Endothelial cell of umbilical vein (primary cell): ENCODE data around the gene PDGFRB. TPM values are rescaled to one million over a fixed set of nuclear protein-coding genes. Genes with fewer than 3 reads are reported as not detected.

Experiments
- BruUV-seq: library from RNA; stranded (reverse); fragments of 400-500 nt; replicated peaks from 2 replicates; lab custom pipeline; 2021; lab: Mats Ljungman, UMichigan
- CTCF ChIA-PET: fragments of 300-600, 350-600 bp; sonication (Branson Sonifier 250); formaldehyde crosslinking; loops from one replicate; lab custom pipeline; 2021; ENCODE audit warnings: antibody characterized with exemption, inconsistent platforms; lab: Charles Lee
- POLR2A ChIA-PET: fragments of 300-600, 350-600 bp; sonication (Branson Sonifier 250); formaldehyde crosslinking; loops from one replicate; lab custom pipeline; 2021; ENCODE audit warnings: antibody characterized with exemption, inconsistent platforms; lab: Charles Lee
- DNase-seq: peaks from one replicate; pipeline ENCODE4 v3.0.0-alpha.2; 2011; ENCODE audit warnings: low read depth, low spot score
- FAIRE-seq: peaks from 2 replicates; lab custom pipeline; 2011; peaks lifted over from hg19 to GRCh38; lab: Jason Lieb, UNC
- H2AFZ ChIP-seq: 2 replicates; pipeline ENCODE4 v1.6.0; 2012; ENCODE audit warnings: low read depth, low read length, control low read depth, inconsistent platforms
- H3K27ac ChIP-seq: 2 replicates; pipeline ENCODE4 v1.5.1; 2011; ENCODE audit warnings: low read depth, mild to moderate bottlenecking, control low read depth, low read length, moderate library complexity; ENCODE audit not compliant: insufficient read depth
- H3K27me3 ChIP-seq, 2 experiments: 2 replicates each; pipeline versions ENCODE4 v1.6.0 to v1.6.1; 2011; ENCODE audit warnings: low read length in 2 of 2, mixed read lengths in 1 of 2; ENCODE audit not compliant: control insufficient read depth in 2 of 2, insufficient read depth in 2 of 2
- H3K36me3 ChIP-seq, 2 experiments: 2 replicates in 1 of 2; 3 replicates in 1 of 2; pipeline ENCODE4 v1.5.1; 2011; ENCODE audit warnings: low read length in 2 of 2, mild to moderate bottlenecking in 1 of 2, moderate library complexity in 1 of 2; ENCODE audit not compliant: control insufficient read depth in 2 of 2, insufficient read depth in 2 of 2; ENCODE audit errors: extremely low read depth in 1 of 2
- H3K4me1 ChIP-seq: 3 replicates; pipeline ENCODE4 v1.5.1; 2011; ENCODE audit warnings: mild to moderate bottlenecking, low read length; ENCODE audit not compliant: control insufficient read depth, insufficient read depth; ENCODE audit errors: extremely low read depth
- H3K4me2 ChIP-seq: 2 replicates; pipeline ENCODE4 v1.6.1; 2011; ENCODE audit warnings: low read length, control low read depth, mixed read lengths; ENCODE audit not compliant: insufficient read depth
- H3K4me3 ChIP-seq, 3 experiments: fragments of 200-600 bp in 1 of 3; sonication (generic), shearing (Covaris generic) in 1 of 3; replicated peaks in 1 of 3; 2 replicates each; pipeline ENCODE4 v1.5.1; 2011 to 2016; ENCODE audit warnings: control low read depth in 3 of 3, low read length in 3 of 3, mild to moderate bottlenecking in 2 of 3, inconsistent platforms in 1 of 3, low read depth in 1 of 3, moderate library complexity in 1 of 3; ENCODE audit not compliant: insufficient read depth in 1 of 3
- H3K79me2 ChIP-seq: 2 replicates; pipeline ENCODE4 v1.6.0; 2012; ENCODE audit warnings: low read length, inconsistent platforms; ENCODE audit not compliant: control insufficient read depth, insufficient read depth
- H3K9ac ChIP-seq: replicated peaks from 2 replicates; pipeline ENCODE3; 2011; ENCODE audit warnings: low read length, control low read depth; ENCODE audit not compliant: insufficient read depth; ENCODE audit errors: extremely low read depth
- H3K9me1 ChIP-seq: replicated peaks from 3 replicates; pipeline ENCODE4 v1.6.0; 2011; ENCODE audit warnings: mild to moderate bottlenecking, low read length; ENCODE audit not compliant: control insufficient read depth, insufficient read depth; ENCODE audit errors: extremely low read depth
- H3K9me3 ChIP-seq: replicated peaks from 2 replicates; pipeline ENCODE4 v1.5.1; 2012; ENCODE audit warnings: low read length, inconsistent platforms; ENCODE audit not compliant: control insufficient read depth, insufficient read depth
- H4K20me1 ChIP-seq: replicated peaks from 2 replicates; pipeline ENCODE3; 2011; ENCODE audit warnings: mild to moderate bottlenecking, low read length; ENCODE audit not compliant: control insufficient read depth, insufficient read depth; ENCODE audit errors: extremely low read depth
- CTCF ChIP-seq, 2 donors: IDR thresholded peaks; 1 replicate in 1 of 2; 2 replicates in 1 of 2; pipeline ENCODE4 v1.5.1; 2011; ENCODE audit warnings: low read length in 2 of 2, mild to moderate bottlenecking in 2 of 2, moderate library complexity in 2 of 2, control low read depth in 1 of 2, inconsistent platforms in 1 of 2, low read depth in 1 of 2; ENCODE audit not compliant: insufficient read depth in 1 of 2; ENCODE audit errors: extremely low read depth in 1 of 2
- EZH2 ChIP-seq: IDR thresholded peaks from 2 replicates; pipeline ENCODE4 v1.6.1; 2012; ENCODE audit warnings: borderline replicate concordance, low read depth, mild to moderate bottlenecking, moderate library complexity, low read length, inconsistent platforms; ENCODE audit not compliant: severe bottlenecking
- FOS ChIP-seq: IDR thresholded peaks from 2 replicates; pipeline ENCODE4 v1.6.1; 2011; ENCODE audit warnings: mild to moderate bottlenecking, low read length, moderate library complexity, borderline replicate concordance; ENCODE audit not compliant: insufficient read depth
- GATA2 ChIP-seq: IDR thresholded peaks from 2 replicates; pipeline ENCODE4 v1.7.0; 2011; ENCODE audit warnings: low read depth, mild to moderate bottlenecking, moderate library complexity, mixed read lengths, low read length; ENCODE audit not compliant: insufficient read length, insufficient read depth
- JUN ChIP-seq: IDR thresholded peaks from 2 replicates; pipeline ENCODE4 v1.6.1; 2011; ENCODE audit warnings: borderline replicate concordance, low read depth; ENCODE audit not compliant: insufficient read length, insufficient read depth
- MAX ChIP-seq: IDR thresholded peaks from 2 replicates; pipeline ENCODE4 v1.6.1; 2011; ENCODE audit not compliant: insufficient read depth, insufficient read length
- MYC ChIP-seq: IDR thresholded peaks from one replicate; pipeline ENCODE4 v1.6.1; 2011; ENCODE audit warnings: mild to moderate bottlenecking, low read depth, low read length
- POLR2A ChIP-seq: IDR thresholded peaks from 2 replicates; pipeline ENCODE4 v1.6.1; 2012; ENCODE audit warnings: low read depth, mild to moderate bottlenecking, control low read depth, low read length
- POLR2AphosphoS5 ChIP-seq: IDR thresholded peaks from 2 replicates; pipeline ENCODE4 v1.6.1; 2012; ENCODE audit warnings: low read depth, mild to moderate bottlenecking, control low read depth, low read length, moderate library complexity; ENCODE audit not compliant: insufficient read depth
- dilution Hi-C: fragments of 300-500 bp; cut with MboI; formaldehyde crosslinking; loops from one replicate; pipeline ENCODE4 v1.15.0; 2019; ENCODE audit warnings: low sequenced_read_pairs; ENCODE audit not compliant: extremely low pct_ligation_motif_present
- intact Hi-C: fragments of 100-400 bp; cut with micrococcal nuclease; formaldehyde crosslinking; loops from one replicate; pipeline ENCODE4 v1.10.0; 2022
- polyA plus RNA-seq, 4 experiments: library from polyadenylated mRNA; depleted of rRNA in 3 of 4; stranded (reverse) in 3 of 4; unstranded in 1 of 4; fragments of >200 nt; gene quantifications; 2 replicates each; pipeline versions ENCODE4 v1.2.1 to v1.2.3, GENCODE V29; 2011 to 2012; ENCODE audit warnings: missing spikeins in 1 of 4
- total RNA-seq: library from RNA; stranded (reverse); gene quantifications from 2 replicates; pipeline ENCODE4 v1.2.3, GENCODE V29; 2021

The PDGFRB gene
- total and polyA plus RNA-seq, 2 donors (not counting 3 experiments of a cell fraction or from before 2014, with no cell fraction given), result 1.4 to 1.7 TPM

- H3K79me2 ChIP-seq, result no peaks in the 10 kb centered on the region
- dilution Hi-C loops, result no loop called here
- H3K9me1 ChIP-seq, result no peaks in the 10 kb centered on the region
- H3K36me3 ChIP-seq, result no peaks in the 10 kb centered on the region
- H2AFZ ChIP-seq, result no peak overlapping the region
- CTCF ChIA-PET, result no interaction called here
- no peak overlapping the region for H3K4me3 ChIP-seq
- TF ChIP-seq POLR2AphosphoS5 (no peak), EZH2 (no peak), MYC (no peak), JUN (no peak), FOS (no peak), POLR2A (no peak), GATA2 (no peak), MAX (no peak), CTCF (IDR thresholded peaks at IDR 0.05; ENCODE audit: extremely low read depth in 1 of 2, insufficient read depth in 1 of 2, low read depth in 1 of 2, low read length in 2 of 2) (no peak)
- H3K9ac ChIP-seq, result no peak overlapping the region
- FAIRE-seq (no peak), DNase-seq (no peak)
- no peaks in the 10 kb centered on the region for H4K20me1 ChIP-seq
- H3K4me1 ChIP-seq, result no peaks in the 10 kb centered on the region
- no peak overlapping the region for H3K27ac ChIP-seq
- POLR2A ChIA-PET, result no interaction called here
- intact Hi-C loops, result no loop called here
- no TSS peak for BruUV-seq
- H3K27me3 ChIP-seq, result peaks cover 41 to 42% of the 10 kb centered on the region in 2 experiments
- H3K9me3 ChIP-seq, result no peaks in the 10 kb centered on the region
- H3K4me2 ChIP-seq, result no peak overlapping the region
Measured at GRCh38 chr5:150167908-150168307, 12.3 kb upstream of the PDGFRB start.
